Measurements from ENCODE around the gene MDFIC. TPM values are rescaled to one million over a fixed set of nuclear protein-coding genes. Genes with fewer than 3 reads are reported as not detected.

Gene MDFIC
- total RNA-seq, 1 donor from 2014 or later: 10.1 TPM

GRCh38 chr7:114952296-114952695 is 30.4 kb downstream of the MDFIC start:
- Mint-ChIP-seq H3K27me3 (ENCODE audit: low read depth) (no peaks in the 10 kb centered on the region), H3K36me3 (ENCODE audit: low read depth) (no peaks in the 10 kb centered on the region), H3K9me3 (no peaks in the 10 kb centered on the region), H3K4me3 (no peak overlapping the region), H3K27ac (ENCODE audit: unreplicated experiment) (no peak overlapping the region), H3K4me1 (no peaks in the 10 kb centered on the region)
- TF ChIP-seq, protein P1, sequence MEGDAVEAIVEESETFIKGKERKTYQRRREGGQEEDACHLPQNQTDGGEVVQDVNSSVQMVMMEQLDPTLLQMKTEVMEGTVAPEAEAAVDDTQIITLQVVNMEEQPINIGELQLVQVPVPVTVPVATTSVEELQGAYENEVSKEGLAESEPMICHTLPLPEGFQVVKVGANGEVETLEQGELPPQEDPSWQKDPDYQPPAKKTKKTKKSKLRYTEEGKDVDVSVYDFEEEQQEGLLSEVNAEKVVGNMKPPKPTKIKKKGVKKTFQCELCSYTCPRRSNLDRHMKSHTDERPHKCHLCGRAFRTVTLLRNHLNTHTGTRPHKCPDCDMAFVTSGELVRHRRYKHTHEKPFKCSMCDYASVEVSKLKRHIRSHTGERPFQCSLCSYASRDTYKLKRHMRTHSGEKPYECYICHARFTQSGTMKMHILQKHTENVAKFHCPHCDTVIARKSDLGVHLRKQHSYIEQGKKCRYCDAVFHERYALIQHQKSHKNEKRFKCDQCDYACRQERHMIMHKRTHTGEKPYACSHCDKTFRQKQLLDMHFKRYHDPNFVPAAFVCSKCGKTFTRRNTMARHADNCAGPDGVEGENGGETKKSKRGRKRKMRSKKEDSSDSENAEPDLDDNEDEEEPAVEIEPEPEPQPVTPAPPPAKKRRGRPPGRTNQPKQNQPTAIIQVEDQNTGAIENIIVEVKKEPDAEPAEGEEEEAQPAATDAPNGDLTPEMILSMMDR (conservative IDR thresholded peaks at IDR 0.05): no peak
- DNase-seq (ENCODE audit: low read depth, low spot score): no peak

DNA sequence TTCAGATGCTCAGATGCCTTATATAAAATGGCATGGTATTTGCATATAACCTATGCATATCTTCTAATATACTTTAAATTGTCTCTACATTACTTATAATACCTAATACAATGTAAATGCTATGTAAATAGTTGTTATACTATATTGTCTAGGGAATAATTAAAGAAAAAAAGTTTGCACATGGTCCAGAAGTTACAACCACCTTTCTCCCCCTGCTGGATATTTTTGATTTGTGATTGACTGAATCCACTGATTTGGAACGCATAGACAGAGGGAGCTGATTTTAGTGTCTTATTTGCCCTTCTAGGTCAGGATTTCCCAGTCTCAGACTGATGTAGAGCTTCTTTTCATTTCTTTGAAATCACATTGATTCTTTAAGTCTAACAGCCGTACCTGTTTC is 31.8 kb downstream of the MDFIC start:
- DNase-seq (ENCODE audit: low read depth, low spot score): no peak
- TF ChIP-seq, protein P1 (conservative IDR thresholded peaks at IDR 0.05): peak; percentile 30
- Mint-ChIP-seq H3K27ac (ENCODE audit: unreplicated experiment) (no peak overlapping the region), H3K4me3 (no peak overlapping the region), H3K4me1 (no peaks in the 10 kb centered on the region), H3K36me3 (ENCODE audit: low read depth) (no peaks in the 10 kb centered on the region), H3K27me3 (ENCODE audit: low read depth) (no peaks in the 10 kb centered on the region), H3K9me3 (no peaks in the 10 kb centered on the region)

DNA sequence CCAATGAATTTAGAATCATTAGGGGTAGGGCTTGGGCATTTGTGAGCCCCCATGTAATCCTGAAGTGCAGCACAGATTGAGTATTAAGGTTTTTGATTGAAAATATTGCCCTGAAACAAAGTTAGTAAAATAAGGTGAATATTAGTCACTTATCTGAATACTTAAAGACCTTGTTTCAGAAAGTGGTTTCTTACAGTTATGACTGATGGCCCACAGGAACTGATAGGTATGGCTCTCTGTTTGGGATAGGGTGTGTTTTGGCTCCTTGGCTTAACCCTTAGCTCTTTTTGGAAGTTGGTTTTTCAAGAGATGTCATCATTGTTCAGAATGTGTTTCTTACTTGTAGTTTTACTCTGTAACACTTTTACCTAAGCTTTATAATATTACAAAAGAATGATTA is 34.8 kb downstream of the MDFIC start:
- TF ChIP-seq, protein P1 (conservative IDR thresholded peaks at IDR 0.05): no peak
- no peak for DNase-seq (ENCODE audit: low read depth, low spot score)
- no peaks in the 10 kb centered on the region for H3K4me1 Mint-ChIP-seq
- H3K36me3 Mint-ChIP-seq (ENCODE audit: low read depth): no peaks in the 10 kb centered on the region
- no peak overlapping the region for H3K4me3 Mint-ChIP-seq
- no peaks in the 10 kb centered on the region for H3K9me3 Mint-ChIP-seq
- H3K27ac Mint-ChIP-seq (ENCODE audit: unreplicated experiment): no peak overlapping the region
- no peaks in the 10 kb centered on the region for H3K27me3 Mint-ChIP-seq (ENCODE audit: low read depth)

GRCh38 chr7:114957444-114957843 is 35.5 kb downstream of the MDFIC start:
- Mint-ChIP-seq H3K27ac (ENCODE audit: unreplicated experiment) (no peak overlapping the region), H3K4me3 (no peak overlapping the region), H3K36me3 (ENCODE audit: low read depth) (no peaks in the 10 kb centered on the region), H3K9me3 (no peaks in the 10 kb centered on the region), H3K27me3 (ENCODE audit: low read depth) (no peaks in the 10 kb centered on the region), H3K4me1 (no peaks in the 10 kb centered on the region)
- no peak for DNase-seq (ENCODE audit: low read depth, low spot score)
- TF ChIP-seq, protein P1 (conservative IDR thresholded peaks at IDR 0.05): no peak

- no peak for DNase-seq (ENCODE audit: low read depth, low spot score)
- H3K4me1 Mint-ChIP-seq: no peaks in the 10 kb centered on the region
- H3K36me3 Mint-ChIP-seq (ENCODE audit: low read depth): peaks cover under 1% of the 10 kb centered on the region
- no peaks in the 10 kb centered on the region for H3K27me3 Mint-ChIP-seq (ENCODE audit: low read depth)
- TF ChIP-seq, protein P1 (conservative IDR thresholded peaks at IDR 0.05): no peak
- H3K9me3 Mint-ChIP-seq: peaks cover 3% of the 10 kb centered on the region
- no peak overlapping the region for H3K4me3 Mint-ChIP-seq
- H3K27ac Mint-ChIP-seq (ENCODE audit: unreplicated experiment): no peak overlapping the region
Measured at GRCh38 chr7:114959931-114960330, 38.0 kb downstream of the MDFIC start.

DNA sequence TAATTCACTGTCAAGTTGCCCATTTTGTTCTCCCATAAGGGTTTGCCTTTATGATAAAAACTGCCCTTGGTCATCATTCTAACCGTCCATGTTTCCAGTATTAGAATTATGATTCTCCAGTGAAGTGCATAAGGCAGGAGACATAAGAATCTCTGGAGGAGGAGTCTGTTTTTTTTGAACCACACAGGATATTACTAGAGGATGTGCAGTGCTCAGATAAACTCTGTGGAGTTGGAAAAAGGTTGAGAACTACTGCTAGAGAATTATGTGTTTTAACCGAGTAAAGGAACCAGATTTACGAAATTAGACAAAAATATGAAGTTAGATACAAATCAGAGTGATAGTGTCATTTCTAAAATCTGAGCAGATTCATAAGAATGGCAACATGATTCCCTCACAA is 40.5 kb downstream of the MDFIC start:
- no peaks in the 10 kb centered on the region for H3K4me1 Mint-ChIP-seq

More for the DNA sequence above, 40.5 kb downstream of the MDFIC start:
- Mint-ChIP-seq H3K9me3 (peaks cover 7% of the 10 kb centered on the region), H3K27ac (ENCODE audit: unreplicated experiment) (no peak overlapping the region), H3K27me3 (ENCODE audit: low read depth) (no peaks in the 10 kb centered on the region), H3K36me3 (ENCODE audit: low read depth) (peaks cover 5% of the 10 kb centered on the region), H3K4me3 (no peak overlapping the region)
- TF ChIP-seq, protein P1 (conservative IDR thresholded peaks at IDR 0.05): no peak
- no peak for DNase-seq (ENCODE audit: low read depth, low spot score)
